ENCODE data around the gene TRAF4.
A peak's percentile ranks its signal among the peaks of the same experiment; 100 is the strongest.
"Not testable (repeated sequence)": the region's sequence is repeated elsewhere in the genome, so short reads cannot be mapped to it uniquely, and the experiment has no call there.

The TRAF4 gene

DNA sequence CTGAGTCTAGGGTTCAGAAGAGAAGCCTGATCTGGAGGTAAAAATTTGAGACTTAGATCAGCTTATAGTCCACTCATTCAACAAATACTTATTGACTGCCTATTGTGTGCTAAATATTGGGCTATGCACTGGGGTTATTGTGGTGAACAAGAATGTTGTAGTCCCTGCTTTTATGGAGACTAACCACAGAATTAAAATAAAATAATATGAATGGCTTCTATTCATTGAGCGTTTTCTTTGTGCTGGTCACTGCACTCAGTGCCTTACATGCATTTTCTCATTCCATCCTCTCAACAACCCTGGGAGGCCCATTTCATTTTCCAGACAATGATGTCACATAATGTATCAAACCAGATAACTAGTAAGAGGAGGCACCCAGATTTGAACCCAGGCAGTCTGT is 10.5 kb upstream of the TRAF4 start:
- no peak for DNase-seq

DNA sequence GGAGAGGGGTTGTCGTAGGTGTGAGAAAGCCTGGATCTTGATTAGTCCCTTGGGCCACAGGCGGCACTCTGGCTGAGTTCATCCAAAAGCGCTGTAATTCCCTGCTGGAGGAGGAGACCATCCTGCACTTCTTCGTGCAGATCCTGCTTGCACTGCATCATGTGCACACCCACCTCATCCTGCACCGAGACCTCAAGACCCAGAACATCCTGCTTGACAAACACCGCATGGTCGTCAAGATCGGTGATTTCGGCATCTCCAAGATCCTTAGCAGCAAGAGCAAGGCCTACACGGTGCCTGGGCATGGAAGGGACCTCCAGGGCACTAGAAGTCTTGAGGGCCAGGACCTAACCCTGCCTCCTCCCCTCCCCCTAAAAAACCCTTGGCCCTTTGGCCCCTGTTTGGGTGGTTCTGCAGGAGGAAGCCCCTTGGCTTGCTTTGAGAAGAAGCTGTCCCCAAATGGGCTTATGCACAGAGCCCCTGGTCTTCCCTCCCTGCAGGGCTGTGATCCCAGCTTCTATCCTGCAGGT is 9.0 kb upstream of the TRAF4 start:
- no peak for DNase-seq

DNA sequence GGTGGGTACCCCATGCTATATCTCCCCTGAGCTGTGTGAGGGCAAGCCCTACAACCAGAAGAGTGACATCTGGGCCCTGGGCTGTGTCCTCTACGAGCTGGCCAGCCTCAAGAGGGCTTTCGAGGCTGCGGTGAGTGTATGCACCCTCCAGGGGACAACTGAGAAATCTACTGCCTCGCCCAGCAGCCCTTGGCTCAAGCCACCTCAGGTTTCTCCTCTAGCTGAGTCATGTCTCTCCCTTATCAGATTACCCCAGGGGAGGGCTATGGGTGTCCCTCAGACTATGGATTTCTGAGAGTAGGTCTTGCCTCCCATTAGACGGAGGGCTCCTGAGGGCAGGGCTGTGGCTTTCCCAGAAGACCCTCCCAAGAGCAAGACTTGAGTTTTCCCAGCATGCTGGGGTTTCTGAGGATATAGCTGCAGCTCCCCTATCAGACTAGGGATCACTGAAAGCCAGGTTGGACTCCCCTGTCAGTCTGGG is 8.5 kb upstream of the TRAF4 start:
- DNase-seq, result no peak

DNA sequence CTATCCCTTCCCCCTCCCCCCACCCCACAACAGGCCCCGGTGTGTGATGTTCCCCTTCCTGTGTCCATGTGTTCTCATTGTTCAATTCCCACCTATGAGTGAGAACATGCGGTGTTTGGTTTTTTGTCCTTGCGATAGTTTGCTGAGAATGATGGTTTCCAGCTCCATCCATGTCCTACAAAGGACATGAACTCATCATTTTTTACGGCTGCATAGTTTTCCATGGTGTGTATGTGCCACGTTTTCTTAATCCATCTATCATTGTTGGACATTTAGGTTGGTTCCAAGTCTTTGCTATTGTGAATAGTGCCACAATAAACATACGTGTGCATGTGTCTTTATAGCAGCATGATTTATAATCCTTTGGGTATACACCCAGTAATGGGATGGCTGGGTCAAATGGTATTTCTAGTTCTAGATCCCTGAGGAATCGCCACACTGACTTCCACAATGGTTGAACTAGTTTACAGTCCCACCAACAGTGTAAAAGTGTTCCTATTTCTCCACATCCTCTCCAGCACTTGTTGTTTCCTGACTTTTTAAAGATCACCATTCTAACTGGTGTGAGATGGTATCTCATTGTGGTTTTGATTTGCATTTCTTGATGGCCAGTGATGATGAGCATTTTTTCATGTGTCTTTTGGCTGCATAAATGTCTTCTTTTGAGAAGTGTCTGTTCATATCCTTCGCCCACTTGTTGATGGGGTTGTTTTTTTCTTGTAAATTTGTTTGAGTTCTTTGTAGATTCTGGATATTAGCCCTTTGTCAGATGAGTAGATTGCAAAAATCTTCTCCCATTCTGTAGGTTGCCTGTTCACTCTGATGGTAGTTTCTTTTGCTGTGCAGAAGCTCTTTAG is 7.7 kb upstream of the TRAF4 start:
- DNase-seq, result not testable (repeated sequence)

DNA sequence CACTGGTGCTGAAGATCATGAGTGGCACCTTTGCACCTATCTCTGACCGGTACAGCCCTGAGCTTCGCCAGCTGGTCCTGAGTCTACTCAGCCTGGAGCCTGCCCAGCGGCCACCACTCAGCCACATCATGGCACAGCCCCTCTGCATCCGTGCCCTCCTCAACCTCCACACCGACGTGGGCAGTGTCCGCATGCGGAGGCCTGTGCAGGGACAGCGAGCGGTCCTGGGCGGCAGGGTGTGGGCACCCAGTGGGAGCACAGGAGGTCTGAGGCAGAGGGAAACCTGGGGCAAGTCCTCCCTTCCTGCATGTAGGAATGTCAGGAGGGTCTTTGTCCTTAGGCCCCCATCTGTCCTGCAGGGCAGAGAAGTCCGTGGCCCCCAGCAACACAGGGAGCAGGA is 6.5 kb upstream of the TRAF4 start:
- no peak for DNase-seq

DNA sequence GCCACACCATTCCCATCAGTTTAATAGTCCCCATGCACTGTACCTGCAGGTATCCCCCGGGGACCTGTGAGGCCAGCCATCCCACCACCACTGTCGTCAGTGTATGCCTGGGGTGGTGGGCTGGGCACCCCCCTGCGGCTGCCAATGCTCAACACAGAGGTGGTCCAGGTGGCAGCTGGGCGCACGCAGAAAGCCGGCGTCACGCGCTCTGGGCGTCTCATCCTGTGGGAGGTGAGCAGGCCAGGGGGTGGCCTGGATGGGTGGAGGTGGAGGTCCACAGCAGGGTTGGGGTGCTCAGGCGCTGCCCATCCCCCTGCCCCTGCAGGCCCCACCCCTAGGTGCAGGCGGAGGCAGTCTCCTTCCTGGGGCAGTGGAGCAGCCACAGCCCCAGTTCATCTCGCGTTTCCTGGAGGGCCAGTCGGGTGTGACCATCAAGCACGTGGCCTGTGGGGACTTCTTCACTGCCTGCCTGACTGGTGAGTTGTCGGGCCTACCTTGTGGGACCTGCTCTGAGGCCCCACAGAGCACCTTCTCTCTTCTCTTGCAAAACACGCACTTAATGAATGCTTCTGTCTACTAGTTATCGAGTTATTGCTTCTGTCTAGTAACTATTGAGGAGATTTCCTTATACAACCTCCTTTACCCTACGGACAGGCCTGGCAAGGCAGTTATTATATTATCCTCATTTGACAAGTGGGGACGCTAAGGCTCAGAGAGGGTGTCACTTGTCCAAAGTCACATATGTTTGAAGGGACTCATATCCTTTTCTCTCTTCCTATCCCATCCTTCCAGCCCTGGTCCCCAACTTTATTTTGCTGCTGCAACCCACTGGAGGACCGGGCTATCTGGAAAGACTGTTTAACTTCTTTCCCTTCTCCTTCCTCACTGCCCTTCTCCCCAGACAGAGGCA is 5.8 kb upstream of the TRAF4 start:
- DNase-seq, result no peak

DNA sequence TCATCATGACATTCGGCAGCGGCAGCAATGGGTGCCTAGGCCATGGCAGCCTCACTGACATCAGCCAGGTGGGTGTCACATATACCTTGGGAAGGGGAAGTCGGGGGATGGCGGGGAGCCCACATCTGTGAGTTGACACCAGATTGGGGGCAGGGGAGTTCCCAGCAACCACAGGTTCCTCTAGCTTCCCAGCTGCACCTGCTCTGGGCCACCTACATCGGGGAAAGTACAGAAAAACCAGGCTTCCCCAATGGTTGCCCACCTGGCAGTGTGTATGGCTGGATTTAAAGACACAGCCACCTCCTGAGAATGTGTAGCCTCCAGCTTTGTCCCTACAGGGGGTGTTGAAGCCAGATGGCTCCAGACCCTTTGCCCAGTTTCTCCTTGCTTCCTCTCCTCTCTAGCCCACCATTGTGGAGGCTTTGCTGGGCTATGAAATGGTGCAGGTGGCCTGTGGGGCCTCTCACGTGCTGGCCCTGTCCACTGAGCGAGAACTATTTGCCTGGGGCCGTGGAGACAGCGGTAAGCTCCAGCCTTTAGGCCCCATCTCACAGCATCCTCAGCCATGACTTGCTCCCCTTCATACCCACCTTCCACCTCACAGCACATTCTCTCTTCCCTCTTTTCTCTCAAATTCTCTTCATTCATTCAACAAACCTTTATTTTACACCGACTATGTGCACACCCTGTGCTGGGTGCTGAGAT is 5.0 kb upstream of the TRAF4 start:
- no peak for DNase-seq

DNA sequence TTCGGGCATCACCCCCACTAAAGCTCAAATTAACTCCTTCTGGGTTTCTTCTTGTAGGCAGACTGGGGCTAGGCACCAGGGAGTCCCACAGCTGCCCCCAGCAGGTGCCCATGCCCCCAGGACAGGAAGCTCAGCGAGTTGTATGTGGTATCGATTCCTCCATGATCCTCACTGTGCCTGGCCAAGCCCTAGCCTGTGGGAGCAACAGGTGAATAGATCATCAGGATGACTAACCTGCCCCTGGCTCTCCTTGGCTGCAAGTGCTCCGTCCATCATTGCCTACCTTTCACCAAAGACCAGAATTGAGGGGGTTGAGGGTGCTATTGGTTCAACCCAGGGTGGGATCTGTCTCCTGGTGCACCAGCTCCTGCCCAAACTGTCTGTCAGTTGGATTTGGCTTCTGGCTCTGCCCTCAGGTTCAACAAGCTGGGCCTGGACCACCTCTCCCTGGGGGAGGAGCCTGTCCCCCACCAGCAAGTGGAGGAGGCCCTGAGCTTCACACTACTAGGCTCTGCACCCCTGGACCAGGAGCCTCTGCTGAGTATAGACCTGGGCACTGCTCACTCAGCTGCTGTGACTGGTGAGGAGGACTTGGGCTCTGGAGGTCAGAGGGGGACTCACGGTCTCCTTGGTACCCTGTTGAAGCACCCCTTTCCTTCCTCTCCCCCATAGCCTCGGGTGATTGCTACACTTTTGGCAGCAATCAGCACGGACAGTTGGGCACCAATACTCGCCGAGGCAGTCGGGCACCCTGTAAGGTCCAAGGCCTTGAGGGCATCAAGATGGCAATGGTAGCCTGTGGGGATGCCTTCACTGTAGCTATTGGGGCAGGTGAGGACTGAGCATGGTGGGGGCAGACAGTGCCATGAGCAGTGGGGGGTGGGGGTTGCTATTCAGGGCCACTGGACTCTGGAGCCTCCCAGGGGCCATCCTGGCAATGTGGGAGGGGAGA is 3.1 kb upstream of the TRAF4 start:
- no peak for DNase-seq

DNA sequence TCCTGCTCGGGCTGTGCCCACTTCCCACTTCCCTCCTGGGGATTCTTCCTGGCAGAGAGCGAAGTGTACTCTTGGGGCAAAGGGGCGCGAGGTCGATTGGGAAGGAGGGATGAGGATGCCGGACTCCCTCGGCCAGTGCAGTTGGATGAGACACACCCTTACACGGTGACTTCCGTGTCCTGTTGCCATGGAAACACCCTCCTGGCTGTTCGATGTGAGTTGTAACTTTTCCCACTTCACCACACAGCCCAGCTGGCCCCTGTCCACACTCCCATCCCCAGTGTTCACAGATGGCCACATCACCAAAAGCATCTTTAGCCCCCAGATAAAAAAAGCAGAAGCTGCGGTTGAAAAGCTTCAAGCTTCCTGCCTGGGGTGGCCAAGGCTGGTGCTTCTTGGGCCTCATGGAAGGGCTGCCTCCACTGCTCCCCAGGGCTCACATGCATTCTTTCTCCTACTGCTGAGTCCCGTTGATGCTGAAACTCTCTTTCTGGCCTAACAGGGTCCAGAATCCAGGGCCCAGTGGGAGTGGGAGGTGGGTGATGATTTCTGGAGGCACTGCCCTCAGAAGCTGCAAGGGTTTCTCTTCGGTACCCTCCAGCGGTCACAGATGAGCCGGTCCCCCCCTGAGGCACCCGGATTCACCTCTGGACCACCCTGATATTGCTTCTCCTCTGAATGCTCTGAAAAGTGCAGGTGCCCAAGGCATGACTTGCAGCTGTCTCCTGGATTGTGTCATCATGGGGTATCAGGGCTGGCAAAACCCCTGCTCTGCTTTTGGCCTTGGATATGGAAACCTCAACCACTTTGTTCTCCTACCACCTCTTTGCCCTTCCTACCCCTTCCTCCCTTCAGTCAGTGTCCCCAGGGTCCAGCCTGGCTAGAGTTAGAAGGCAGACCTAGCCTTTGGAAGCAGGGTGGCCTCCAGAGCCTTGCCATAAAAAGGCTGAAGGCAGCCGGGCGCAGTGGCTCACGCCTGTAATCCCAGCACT is 2.2 kb upstream of the TRAF4 start:
- DNase-seq, result no peak

DNA sequence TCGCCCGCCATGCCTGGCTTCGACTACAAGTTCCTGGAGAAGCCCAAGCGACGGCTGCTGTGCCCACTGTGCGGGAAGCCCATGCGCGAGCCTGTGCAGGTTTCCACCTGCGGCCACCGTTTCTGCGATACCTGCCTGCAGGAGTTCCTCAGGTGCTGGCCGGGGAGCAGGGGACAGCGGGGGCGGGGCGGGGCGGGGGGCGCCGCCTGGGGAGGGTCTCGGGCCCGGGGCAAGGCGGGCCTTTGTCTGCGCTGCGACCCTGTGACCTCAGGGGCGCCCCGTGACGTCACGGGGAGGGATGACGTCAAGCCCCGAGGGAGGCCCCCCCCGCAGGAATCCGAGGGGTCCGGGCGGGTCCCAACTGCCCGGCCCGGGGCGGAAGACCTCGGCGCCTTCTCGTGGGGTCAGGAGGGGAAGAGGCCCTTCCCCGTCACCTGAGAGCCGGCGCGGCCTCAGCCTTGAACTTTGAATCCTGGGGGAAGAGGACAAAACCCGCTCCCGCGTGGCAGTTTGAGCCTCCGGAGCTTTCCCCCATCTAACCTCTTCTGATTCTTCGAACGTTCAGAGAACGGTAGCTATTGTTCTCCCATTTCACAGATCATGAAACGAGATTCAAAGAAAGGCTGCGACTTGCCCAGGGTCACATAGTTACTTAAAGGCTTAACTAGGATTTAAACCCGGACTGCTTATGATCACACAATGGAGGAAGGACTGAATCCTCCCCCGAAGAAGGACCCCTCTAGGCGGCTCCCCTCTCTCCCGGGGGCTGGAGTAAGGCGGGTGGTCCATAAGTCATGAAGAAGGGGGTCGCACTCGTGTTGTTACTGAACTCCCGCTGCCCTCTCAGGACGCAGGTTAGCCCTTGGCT is 527 bp downstream of the TRAF4 start:
- DNase-seq, result peak; percentile 53

DNA sequence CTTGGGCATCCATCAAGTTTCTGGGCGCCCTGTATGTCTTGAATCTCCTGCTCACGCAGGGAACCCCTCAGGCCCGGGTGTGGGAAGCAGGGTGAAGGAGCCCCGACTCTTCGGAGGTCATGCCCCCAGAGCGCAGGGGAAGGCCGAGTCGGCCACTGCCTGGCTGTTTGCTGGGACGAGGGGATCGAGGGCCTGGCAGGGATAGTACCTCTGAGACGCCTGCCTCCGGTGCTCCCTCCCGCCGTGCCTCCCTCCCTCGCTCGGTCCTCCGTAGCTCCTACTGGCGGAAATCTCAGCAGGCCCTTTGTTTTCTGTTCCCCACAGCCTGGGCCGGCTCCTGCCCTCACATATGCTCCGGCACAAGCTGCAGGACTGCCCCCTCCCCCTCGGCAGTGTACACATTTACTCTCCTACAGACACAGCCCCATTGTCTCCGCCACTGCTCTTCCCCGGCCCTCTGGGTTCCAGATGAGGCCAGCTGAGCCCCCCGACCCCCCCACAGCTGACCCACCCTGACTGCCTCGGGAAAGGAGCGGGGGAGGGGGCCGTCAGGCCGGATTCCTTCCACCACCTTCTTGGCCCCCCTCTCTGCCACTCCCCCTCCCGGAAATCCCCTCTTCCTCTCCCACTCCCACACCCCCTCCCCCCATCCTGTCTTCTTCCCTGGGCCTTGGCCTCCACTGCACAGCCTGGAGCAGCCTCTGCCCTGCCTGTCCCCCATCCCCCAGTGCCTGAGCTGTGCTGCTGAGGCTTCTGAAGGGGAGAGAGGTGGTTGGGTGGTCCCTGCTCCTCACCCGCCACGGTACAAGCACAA is 1.4 kb downstream of the TRAF4 start:
- peak; percentile 81 for DNase-seq

DNA sequence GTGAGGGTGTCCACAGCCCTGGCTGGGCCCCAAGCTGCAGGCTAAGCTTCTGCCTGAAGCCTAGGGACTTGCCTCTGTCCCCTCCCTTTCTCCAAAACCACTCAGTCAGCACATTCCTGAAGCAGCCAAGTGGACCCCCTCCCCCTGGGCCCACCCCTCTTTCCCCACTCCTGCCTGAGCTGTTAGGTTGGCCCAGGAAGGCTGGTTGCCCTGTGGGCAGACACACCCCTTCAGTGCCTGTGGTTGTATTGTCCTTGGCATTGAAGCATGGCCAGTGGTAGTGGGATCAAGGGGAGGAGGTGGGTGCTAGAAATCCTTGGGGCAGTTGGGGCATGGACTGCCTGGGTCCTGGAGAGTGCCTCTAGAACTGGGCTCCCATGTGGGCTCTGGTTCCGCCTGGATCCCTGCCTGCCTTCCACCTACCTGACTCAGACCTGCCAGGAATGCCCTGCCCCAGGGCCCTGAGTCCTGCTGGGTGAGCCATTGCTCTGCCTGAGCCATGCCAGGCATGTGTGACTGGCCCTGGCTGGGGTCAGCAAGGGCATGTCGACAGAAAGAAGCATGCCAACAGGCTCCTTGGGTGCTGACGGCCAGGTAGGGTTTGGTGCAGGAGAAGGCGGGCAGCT is 2.1 kb downstream of the TRAF4 start:
- no peak for DNase-seq

DNA sequence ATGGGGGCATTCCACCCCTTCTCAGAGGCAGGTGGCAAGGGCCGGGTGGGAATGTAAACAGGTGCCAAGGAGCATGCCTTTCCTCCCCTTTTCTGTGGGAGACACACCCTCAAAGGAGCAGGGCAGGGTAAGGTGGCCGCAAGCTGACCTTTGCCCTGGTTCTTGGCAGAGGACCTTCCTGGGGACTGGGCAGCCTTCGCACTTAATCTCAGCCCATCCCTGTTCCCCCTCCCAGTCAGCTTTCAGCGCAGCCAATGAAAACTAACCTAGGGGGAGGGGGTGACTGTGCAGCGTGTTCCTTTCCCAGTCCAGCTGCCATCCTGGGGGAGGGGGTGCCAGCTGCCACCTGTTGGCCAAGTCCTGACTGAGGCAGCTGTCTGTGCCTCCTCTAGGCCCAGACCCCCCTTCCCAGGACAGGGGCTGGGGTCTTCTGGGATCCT is 2.8 kb downstream of the TRAF4 start:
- DNase-seq, result no peak

DNA sequence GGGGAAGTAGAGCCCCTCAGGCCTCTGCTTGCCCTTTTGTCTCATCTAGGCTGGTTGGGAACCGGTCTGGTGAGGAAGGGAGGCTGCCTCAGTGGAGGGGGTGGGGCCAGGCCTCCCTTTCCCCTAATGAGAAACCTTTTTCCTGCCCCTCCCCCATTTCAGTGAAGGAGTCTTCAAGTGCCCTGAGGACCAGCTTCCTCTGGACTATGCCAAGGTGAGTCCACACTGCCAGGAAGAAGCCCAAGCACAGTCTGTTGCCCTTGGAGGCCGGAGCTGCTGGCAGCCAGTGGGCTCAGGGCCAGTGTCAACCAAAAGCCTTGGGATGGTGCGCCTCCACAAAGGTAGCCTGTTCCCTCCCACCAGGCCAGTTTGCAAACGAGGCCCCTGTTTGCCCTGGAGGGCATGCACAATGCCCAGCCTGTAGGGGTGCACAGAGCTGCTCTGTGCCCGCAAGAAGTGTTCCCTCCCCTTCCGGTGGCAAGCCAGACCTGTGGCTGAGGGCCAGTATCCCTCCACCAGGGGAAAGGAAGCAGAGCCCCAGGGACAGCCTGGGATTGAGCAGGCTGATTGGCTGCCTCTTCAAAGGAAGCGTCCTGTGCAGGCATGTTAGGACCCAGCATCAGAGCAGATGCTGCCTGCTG is 3.4 kb downstream of the TRAF4 start:
- no peak for DNase-seq

DNA sequence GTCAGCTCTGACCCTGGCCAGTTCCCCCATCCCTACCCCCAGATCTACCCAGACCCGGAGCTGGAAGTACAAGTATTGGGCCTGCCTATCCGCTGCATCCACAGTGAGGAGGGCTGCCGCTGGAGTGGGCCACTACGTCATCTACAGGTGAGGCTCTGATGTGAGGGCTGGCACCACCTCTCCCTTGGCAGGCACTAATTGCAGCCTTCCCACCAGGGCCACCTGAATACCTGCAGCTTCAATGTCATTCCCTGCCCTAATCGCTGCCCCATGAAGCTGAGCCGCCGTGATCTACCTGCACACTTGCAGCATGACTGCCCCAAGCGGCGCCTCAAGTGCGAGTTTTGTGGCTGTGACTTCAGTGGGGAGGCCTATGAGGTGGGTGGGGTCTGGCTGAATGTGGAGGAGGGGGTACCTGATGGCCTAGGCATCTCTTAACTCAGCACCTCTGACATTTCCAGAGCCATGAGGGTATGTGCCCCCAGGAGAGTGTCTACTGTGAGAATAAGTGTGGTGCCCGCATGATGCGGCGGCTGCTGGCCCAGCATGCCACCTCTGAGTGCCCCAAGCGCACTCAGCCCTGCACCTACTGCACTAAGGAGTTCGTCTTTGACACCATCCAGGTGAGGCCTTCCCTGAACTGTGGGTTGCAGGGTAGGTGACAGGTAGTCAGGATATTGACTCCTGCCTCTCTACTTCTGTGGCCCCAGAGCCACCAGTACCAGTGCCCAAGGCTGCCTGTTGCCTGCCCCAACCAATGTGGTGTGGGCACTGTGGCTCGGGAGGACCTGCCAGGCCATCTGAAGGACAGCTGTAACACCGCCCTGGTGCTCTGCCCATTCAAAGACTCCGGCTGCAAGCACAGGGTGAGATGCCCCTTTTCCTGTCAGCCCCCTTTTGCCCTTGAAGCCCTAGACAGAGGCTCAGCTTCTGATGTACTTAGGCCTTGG is 4.3 kb downstream of the TRAF4 start:
- DNase-seq, result no peak

DNA sequence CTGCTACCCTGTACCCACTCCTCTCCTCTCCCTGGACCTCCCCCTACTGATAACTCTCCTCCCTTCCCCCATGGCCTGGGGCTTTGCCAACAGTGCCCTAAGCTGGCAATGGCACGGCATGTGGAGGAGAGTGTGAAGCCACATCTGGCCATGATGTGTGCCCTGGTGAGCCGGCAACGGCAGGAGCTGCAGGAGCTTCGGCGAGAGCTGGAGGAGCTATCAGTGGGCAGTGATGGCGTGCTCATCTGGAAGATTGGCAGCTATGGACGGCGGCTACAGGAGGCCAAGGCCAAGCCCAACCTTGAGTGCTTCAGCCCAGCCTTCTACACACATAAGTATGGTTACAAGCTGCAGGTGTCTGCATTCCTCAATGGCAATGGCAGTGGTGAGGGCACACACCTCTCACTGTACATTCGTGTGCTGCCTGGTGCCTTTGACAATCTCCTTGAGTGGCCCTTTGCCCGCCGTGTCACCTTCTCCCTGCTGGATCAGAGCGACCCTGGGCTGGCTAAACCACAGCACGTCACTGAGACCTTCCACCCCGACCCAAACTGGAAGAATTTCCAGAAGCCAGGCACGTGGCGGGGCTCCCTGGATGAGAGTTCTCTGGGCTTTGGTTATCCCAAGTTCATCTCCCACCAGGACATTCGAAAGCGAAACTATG is 5.2 kb downstream of the TRAF4 start:
- no peak for DNase-seq

Data from NCI-H146 (cell line).